Activated T-helper 1 cell treated with anti-CD3 and anti-CD28 coated beads, Interleukin-2, amount 50 U/mL, for 16 hours (primary cell): Measurements from ENCODE around the gene LYSMD4.
"Not testable (repeated sequence)": the region's sequence is repeated elsewhere in the genome, so short reads cannot be mapped to it uniquely, and the experiment has no call there.

ENCODE experiments used
- DNase-seq, 2 donors: peaks; one replicate each; pipeline ENCODE4 v3.0.0-alpha.2; 2020; ENCODE audit warnings: low read depth in 1 of 2, low spot score in 1 of 2

Gene LYSMD4

DNA sequence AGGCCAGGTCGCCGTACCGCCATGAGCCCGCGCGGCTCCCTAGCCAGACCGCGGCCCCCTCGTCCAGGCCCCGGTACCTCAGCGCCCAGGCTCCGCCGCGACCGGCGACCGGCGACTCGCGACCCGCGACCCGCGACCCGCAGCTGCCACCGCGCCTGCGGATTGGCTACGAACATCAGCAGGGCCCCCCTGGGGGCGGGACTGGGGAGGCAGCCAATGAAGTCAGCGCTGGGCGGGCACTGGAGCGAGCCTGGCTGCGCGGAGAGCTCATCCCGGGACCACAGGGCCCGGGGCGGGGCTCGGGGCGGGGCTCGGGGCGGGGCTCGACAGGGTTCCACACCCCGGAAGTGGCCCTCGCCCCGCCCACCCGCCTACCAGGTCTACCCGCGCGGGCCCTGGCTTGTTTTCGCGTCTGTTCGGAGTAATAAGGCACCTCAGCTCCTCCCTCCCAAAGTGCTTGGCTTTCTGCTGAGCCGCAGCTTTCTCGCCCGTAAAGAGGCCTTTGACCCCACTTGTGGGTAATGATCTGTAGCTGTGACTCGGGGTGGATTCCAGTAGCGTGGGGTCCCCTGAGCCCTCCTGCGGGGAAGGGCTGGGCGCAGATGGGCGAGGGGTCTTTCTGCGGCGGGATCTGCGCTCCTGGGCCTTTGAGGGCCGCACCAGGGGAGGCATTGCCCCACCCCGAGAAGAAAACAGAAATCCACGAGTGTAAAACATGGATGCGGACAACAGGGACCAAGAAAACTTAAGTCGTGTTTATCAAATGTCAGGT is at the start of gene LYSMD4:
Gene LYSMD4, minus strand, starts transcription at position 170 of the 772 bp plus-strand sequence. CDS start 1,438 bp downstream, outside the sequence.
- DNase-seq = peak; percentile 98 to 99

- not testable (repeated sequence) for DNase-seq
Observed at GRCh38 chr15:99782029-99782428, 48.8 kb upstream of the LYSMD4 start.

- no peak for DNase-seq
Observed at GRCh38 chr15:99777144-99777543, 43.9 kb upstream of the LYSMD4 start.

DNA sequence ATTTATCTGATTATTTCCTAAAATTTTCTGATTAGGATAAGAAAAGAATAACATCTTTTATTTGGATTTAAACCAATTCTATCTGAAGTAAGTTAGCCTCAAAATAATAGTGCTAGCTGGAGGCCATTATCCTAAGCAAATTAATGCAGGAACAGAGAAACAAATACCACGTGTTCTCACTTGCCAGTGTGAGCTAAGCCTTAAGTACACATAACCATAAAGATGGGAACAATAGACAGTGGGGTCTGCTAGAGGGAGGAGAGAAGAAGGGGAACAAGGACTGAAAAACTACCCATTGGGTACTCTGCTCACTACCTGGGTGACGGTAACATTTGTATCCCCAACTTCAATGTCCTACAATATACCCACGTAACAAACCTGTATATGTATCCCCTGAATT is 31.3 kb upstream of the LYSMD4 start:
- no peak for DNase-seq

DNA sequence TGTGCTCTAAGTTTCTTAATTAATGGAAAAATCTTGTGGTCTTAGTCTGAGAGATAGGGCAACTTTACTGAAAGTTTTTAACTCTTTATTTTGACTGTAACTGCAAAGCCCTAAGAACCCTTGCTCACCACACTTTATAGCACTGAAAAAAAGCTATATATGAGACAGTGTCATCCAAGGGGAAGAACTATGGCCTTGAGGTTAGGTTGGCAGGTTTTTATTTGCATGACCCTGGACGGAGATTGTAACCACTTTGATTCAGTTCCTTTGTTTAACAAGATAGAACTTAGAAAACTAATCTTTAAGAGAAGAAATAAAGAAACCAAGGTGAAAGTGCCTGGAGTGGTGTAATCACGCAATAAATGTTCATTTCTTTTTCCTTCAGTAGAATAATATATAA is 30.6 kb upstream of the LYSMD4 start:
- DNase-seq = no peak

- DNase-seq = no peak
Observed at GRCh38 chr15:99762288-99762687, 29.1 kb upstream of the LYSMD4 start.

DNA sequence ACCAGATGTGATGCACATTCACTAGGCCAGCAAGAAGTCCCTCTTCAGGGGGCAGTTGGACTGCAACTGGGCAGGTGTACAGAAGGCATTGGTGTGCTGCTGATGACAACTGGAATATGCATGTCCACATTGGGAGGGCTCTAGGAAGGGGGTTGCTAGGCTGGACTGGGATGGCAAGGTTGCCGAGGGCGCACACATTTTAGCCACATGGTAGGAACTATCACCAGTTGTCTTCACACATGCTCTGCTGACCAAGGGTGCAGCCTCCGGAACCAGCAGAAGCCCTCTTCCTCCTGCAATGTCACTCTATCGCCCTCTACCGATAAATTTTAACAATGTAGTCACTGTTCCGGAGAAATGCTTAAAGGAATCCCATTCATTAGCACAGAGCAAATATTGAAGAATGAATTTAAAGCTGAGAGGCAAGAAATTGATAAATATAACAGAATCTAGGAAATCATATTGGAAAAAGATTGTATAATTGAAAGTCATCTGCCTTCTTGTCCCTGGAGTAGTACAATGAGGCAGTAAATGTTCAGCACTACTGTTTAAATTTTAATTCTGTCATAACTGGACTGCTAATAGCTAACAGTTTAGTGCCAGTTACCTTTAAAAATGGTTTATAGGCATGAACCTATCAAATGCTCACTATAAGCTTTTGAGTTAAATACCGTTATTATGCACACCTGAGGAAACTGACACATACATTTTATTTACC is 22.6 kb upstream of the LYSMD4 start:
- DNase-seq = no peak

DNA sequence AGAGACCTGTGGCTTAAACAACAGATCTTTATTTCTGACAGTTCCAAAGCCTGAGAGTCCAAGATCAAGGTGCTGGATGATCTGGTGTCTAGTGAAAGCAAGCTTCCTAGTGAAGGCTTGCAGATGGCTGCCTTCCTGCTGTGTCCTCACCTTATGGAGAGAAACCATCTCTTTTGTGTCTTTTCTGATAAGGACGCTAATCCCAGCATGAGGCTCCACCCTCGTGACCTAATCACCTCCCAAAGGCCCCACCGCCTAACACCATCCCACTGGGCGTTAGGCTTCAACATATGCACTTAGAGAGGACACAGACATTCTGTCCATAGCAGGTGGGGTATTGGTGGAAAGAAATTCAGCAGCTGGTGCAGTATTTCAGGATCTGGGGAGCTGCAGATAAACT is 19.8 kb upstream of the LYSMD4 start:
- no peak for DNase-seq

GRCh38 chr15:99752556-99752955 is 19.3 kb upstream of the LYSMD4 start:
- DNase-seq = no peak

DNA sequence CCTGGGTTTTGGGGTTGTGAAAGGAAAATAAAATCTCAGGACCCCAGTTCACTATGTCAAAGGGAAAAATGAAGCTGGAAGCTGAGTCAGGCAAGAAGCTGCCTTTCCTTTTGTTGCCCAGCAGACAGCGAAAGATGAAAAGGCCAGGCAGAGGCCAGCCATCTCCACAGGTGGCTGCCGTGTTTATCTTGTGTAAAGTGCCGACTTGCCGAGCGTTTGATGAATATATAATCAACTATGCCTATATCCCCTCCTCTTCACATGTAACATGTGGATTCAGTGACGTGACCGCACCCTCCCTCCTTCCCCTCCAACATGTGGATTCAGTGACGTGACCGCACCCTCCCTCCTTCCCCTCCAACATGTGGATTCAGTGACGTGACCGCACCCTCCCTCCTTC is 17.1 kb upstream of the LYSMD4 start:
- not testable (repeated sequence) for DNase-seq

GRCh38 chr15:99749386-99749785 is 16.1 kb upstream of the LYSMD4 start:
- no peak for DNase-seq

DNA sequence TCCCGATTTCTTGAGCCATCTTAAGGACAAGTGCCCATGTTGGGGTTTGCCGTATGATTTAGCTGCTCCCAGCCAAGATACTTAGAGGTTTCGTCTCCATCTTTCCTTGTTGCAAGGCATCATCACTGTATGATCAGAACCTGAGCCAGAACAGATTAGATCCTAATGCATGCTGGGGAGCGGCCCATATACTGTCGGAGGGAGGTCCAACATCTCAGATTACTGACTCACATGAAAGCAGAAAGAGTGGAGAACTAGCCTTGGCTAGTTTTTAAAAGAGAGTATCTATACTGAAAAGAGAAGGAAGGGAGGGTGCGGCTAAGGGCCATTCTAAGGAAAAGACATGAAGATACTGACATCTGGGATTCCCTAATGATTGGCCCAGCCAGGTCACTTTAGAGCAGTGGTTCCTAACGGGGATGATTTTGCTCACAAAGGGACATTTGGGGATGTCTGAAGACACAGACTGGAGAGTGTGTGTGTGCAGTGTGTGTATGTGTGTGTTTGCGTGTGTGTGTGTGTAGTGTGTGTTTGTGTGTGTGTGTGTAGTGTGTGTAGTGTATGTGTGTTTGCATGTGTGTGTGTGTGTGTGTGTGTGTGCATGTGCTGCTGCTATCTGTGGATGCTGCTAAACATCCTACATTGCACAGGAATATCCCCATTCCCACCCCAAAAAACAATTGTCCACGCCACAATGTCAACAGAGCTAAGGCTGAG is 12.3 kb upstream of the LYSMD4 start:
- no peak for DNase-seq

DNA sequence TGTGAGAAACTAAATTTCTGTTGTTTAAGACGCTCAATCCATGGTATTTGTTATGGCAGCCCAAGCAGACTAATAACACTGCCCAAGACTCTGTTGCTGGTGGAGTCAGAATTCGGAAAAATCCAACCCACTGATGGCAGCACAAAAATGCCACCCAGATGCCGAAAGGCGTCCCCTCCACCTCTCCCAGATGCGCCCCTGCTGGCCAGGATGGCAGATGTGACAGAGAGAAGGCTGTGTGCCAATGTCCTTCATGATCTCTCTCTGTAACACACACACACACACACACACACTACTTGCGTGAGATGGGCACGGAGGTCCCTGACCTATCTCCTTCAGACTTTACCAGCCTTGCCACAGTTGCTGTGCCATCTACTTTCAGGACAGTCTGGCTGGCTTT is 10.9 kb upstream of the LYSMD4 start:
- no peak for DNase-seq

DNA sequence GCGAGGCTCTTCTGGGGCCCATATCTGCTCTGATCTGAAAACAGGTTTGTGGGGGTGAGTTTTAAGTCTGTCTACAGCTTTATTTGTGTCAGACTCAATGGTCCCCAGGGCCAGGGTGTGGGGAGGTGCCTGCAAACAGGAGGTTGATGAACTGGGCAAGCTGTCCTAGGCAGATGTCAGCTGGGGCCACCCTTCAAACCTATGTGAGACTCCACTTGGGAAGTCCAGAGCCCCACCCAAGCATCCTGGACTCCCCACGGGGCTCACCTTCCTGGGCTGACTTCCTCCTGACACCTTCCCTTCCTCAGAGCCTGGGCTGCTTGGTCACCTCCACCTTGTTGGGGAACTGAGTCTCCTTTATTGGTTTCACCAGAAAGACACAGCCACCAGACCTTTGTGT is 8.6 kb upstream of the LYSMD4 start:
- no peak for DNase-seq

- DNase-seq = no peak
Observed at GRCh38 chr15:99738021-99738847, 5.0 kb upstream of the LYSMD4 start.

- DNase-seq = no peak
Observed at GRCh38 chr15:99736702-99737101, 3.5 kb upstream of the LYSMD4 start.

DNA sequence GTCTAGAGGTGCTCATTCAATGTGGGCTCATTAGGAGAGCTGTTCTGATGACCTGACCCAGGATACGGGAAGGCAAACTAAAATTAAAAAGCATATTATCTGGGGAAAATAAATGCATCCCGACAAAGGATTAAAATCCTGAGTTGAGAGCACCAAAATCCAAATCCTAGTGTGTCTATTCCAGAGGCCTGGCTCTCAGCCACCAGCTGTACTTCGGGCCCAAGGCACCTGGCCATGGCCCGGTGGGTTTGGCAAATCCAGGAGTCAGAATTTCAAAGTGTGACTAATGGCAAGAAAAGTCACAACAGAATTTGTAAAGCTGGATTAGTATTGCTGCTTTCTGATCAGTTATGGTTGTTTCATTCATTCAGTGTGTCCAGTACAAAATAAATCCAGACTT is 2.6 kb upstream of the LYSMD4 start:
- DNase-seq = no peak

DNA sequence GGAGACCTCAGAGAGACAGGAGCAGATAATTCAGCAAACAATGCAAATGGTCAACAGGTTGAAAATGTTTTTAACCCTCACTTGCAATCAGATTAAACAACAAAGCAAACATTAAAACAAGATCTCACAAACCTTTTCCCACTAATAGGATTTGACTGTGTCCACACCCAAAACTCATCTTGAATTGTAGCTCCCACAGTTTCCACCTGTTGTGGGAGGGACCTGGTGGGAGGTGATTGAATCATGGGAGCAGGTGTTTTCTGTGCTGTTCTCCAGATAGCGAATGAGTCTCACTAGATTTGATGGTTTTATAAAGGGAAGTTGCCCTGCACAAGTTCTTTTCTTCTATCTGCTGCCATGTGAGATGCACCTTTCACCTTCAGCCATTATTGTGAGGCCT is 1.3 kb upstream of the LYSMD4 start:
- DNase-seq = no peak

DNA sequence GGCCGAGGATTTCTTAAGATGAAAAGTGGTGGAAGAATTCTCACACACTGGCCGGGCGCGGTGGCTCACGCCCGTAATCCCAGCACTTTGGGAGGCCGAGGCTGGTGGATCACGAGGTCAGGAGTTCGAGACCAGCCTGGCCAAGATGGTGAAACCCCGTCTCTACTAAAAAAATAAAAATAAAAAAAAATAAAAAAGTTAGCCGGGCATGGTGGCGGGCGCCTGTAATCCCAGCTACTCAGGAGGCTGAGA is 729 bp upstream of the LYSMD4 start:
- not testable (repeated sequence) for DNase-seq

GRCh38 chr15:99732751-99733267 is 428 bp downstream of the LYSMD4 start:
- peak in 1 of 2 donors; percentile 8 for DNase-seq

- DNase-seq = no peak
Observed at GRCh38 chr15:99732124-99732750, 1.0 kb downstream of the LYSMD4 start.
